Endothelial cell of umbilical vein (primary cell): ENCODE measurements around the gene SDK2.

Source experiments
- CTCF ChIP-seq, 2 donors: IDR thresholded peaks; 1 replicate in 1 of 2; 2 replicates in 1 of 2; pipeline ENCODE4 v1.5.1; 2011; ENCODE audit warnings: low read length in 2 of 2, mild to moderate bottlenecking in 2 of 2, moderate library complexity in 2 of 2, control low read depth in 1 of 2, inconsistent platforms in 1 of 2, low read depth in 1 of 2; ENCODE audit not compliant: insufficient read depth in 1 of 2; ENCODE audit errors: extremely low read depth in 1 of 2
- EZH2 ChIP-seq: IDR thresholded peaks from 2 replicates; pipeline ENCODE4 v1.6.1; 2012; ENCODE audit warnings: borderline replicate concordance, low read depth, mild to moderate bottlenecking, moderate library complexity, low read length, inconsistent platforms; ENCODE audit not compliant: severe bottlenecking
- FOS ChIP-seq: IDR thresholded peaks from 2 replicates; pipeline ENCODE4 v1.6.1; 2011; ENCODE audit warnings: mild to moderate bottlenecking, low read length, moderate library complexity, borderline replicate concordance; ENCODE audit not compliant: insufficient read depth
- MAX ChIP-seq: IDR thresholded peaks from 2 replicates; pipeline ENCODE4 v1.6.1; 2011; ENCODE audit not compliant: insufficient read depth, insufficient read length
- MYC ChIP-seq: IDR thresholded peaks from one replicate; pipeline ENCODE4 v1.6.1; 2011; ENCODE audit warnings: mild to moderate bottlenecking, low read depth, low read length
- POLR2A ChIP-seq: IDR thresholded peaks from 2 replicates; pipeline ENCODE4 v1.6.1; 2012; ENCODE audit warnings: low read depth, mild to moderate bottlenecking, control low read depth, low read length
- POLR2AphosphoS5 ChIP-seq: IDR thresholded peaks from 2 replicates; pipeline ENCODE4 v1.6.1; 2012; ENCODE audit warnings: low read depth, mild to moderate bottlenecking, control low read depth, low read length, moderate library complexity; ENCODE audit not compliant: insufficient read depth

- TF ChIP-seq CTCF (IDR thresholded peaks at IDR 0.05; ENCODE audit: extremely low read depth in 1 of 2, insufficient read depth in 1 of 2, low read depth in 1 of 2, low read length in 2 of 2) (no peak), FOS (no peak), MAX (no peak), POLR2A (no peak), EZH2 (no peak), POLR2AphosphoS5 (no peak), MYC (no peak)
These were observed 149.3 kb downstream of the SDK2 start for GRCh38 chr17:73494950-73495349.
